Lung (tissue), 12 donors: ENCODE measurements around the gene CASZ1. TPM values are rescaled to one million over a fixed set of nuclear protein-coding genes. Genes with fewer than 3 reads are reported as not detected.

Experiments used
- ATAC-seq: fragments of 200-7000 bp; cut with Tn5 transposase; one replicate; pipeline ENCODE4 v1.9.1; 2020; ENCODE audit warnings: moderate number of reproducible peaks; ENCODE audit not compliant: insufficient read depth, low FRiP score
- DNase-seq, 3 donors: peaks; one replicate each; pipeline ENCODE4 v3.0.0-alpha.2; 2013 to 2017
- H3K27ac ChIP-seq, 2 donors: one replicate each; pipeline ENCODE4 v1.5.1; 2013; ENCODE audit warnings: mild to moderate bottlenecking in 2 of 2, moderate library complexity in 2 of 2, control low read depth in 1 of 2, inconsistent platforms in 1 of 2, low read depth in 1 of 2, low read length in 1 of 2
- H3K27me3 ChIP-seq, 3 donors: one replicate each; pipeline ENCODE4 v1.5.1; 2013; ENCODE audit warnings: low read length in 2 of 3; ENCODE audit not compliant: control insufficient read depth in 3 of 3, insufficient read depth in 3 of 3
- H3K36me3 ChIP-seq, 4 donors: one replicate each; pipeline ENCODE4 v1.5.1; 2013; ENCODE audit warnings: low read length in 4 of 4, mild to moderate bottlenecking in 1 of 4, moderate library complexity in 1 of 4; ENCODE audit not compliant: control insufficient read depth in 4 of 4, insufficient read depth in 4 of 4
- H3K4me1 ChIP-seq, 5 donors: one replicate each; pipeline ENCODE4 v1.5.1; 2013; ENCODE audit warnings: low read length in 5 of 5, mild to moderate bottlenecking in 2 of 5, moderate library complexity in 1 of 5; ENCODE audit not compliant: control insufficient read depth in 5 of 5, insufficient read depth in 5 of 5
- H3K4me3 ChIP-seq: one replicate; pipeline ENCODE4 v1.5.1; 2013; ENCODE audit warnings: mild to moderate bottlenecking, control low read depth, moderate library complexity
- H3K9ac ChIP-seq, 2 donors: one replicate each; pipeline ENCODE4 v1.5.1; 2013; ENCODE audit warnings: low read length in 2 of 2, control low read depth in 1 of 2; ENCODE audit not compliant: insufficient read depth in 1 of 2
- H3K9me3 ChIP-seq, 4 donors: one replicate each; pipeline ENCODE4 v1.5.1; 2013; ENCODE audit warnings: low read length in 3 of 4, mild to moderate bottlenecking in 1 of 4, moderate library complexity in 1 of 4; ENCODE audit not compliant: control insufficient read depth in 4 of 4, insufficient read depth in 3 of 4
- WGBS, 2 donors: extraction: QIAGEN DNeasy Blood & Tissue Kit; methylation state at CpG; one replicate each; pipeline ENCODE4 v1.1.7; 2013; 5-methylcytosine and 5-hydroxymethylcytosine counted together
- polyA plus RNA-seq, 2 donors: library from polyadenylated mRNA; stranded (reverse); fragments of 200-250 nt; gene quantifications; one replicate each; pipeline ENCODE4 v1.2.1, GENCODE V29; 2013
- total RNA-seq, 2 donors: library from RNA; depleted of rRNA in 1 of 2; stranded (reverse); fragments of >200 nt in 1 of 2; gene quantifications; one replicate each; pipeline ENCODE4 v1.2.1, GENCODE V29; 2014 to 2021
- TF ChIP-seq, protein P1 (sequence below): IDR thresholded peaks from 2 replicates; pipeline ENCODE4 v1.5.1; 2012; ENCODE audit warnings: mild to moderate bottlenecking; ENCODE audit errors: control extremely low read depth, extremely low read depth
- donor health status: control.
- donor health status: control.
- donor health status: Bipolar disorder and iron deficiency.
- donor health status: healthy.
- donor health status: DM: yes; HTN: yes; CAD: no.

The CASZ1 gene
- total and polyA plus RNA-seq, 4 donors: 10.3 to 69.9 (median 40.5) TPM

DNA sequence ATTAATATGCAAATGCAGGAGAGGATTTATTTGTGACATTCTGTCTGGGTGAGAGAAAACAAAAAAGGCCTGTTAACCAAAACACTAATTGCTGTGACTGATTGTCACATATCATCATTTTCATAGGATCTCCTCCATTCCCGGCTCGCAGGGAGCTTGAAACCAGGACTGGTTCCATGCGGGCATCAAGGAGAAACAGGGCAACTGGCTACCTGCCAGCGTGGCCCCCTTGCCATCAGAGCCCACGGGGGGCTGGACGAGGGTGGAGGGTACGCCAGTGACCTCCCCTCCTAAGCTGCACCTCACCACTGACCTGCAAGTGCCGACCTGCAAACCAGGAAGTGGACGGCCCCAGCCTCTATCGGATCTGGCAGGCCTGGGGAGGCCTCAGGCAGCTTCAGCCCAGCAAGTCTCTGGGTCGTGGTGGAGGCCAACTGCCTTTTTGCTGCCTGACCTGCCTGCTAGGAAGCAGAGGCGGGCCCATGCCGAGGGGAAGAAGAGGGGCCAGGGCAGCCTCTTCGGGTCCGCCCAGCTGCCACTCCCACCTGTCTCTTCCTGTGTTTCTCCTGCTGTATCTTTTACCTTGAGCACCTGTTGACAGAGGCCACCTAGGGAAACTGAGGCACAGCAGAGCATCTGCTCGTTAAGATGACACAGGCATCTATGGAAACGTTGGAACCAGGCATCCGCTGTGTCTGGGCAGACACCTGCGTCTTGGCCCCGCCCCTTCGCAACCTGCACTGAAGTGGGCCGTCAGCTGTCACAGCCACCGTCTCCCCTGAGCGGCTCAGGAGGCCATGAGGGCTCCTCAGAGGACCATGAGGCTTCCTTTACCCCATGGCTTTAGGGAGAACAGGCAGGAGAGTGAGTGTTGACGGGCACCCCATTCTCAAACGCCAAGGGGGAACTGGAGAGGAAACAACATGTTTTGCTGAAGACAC is 74.8 kb downstream of the CASZ1 start:
- no peaks in the 10 kb centered on the region for H3K9me3 ChIP-seq
- no peaks in the 10 kb centered on the region for H3K27me3 ChIP-seq
- H3K4me3 ChIP-seq: no peak overlapping the region
- H3K4me1 ChIP-seq: peaks cover 0 to 34% (median 29%) of the 10 kb centered on the region in 5 donors
- TF ChIP-seq, protein P1, sequence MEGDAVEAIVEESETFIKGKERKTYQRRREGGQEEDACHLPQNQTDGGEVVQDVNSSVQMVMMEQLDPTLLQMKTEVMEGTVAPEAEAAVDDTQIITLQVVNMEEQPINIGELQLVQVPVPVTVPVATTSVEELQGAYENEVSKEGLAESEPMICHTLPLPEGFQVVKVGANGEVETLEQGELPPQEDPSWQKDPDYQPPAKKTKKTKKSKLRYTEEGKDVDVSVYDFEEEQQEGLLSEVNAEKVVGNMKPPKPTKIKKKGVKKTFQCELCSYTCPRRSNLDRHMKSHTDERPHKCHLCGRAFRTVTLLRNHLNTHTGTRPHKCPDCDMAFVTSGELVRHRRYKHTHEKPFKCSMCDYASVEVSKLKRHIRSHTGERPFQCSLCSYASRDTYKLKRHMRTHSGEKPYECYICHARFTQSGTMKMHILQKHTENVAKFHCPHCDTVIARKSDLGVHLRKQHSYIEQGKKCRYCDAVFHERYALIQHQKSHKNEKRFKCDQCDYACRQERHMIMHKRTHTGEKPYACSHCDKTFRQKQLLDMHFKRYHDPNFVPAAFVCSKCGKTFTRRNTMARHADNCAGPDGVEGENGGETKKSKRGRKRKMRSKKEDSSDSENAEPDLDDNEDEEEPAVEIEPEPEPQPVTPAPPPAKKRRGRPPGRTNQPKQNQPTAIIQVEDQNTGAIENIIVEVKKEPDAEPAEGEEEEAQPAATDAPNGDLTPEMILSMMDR: no peak
- ATAC-seq (no peak), DNase-seq (no peak)
- no peak overlapping the region for H3K9ac ChIP-seq
- no peaks in the 10 kb centered on the region for H3K36me3 ChIP-seq
- peak overlapping the region; percentile 15 to 91 for H3K27ac ChIP-seq
- WGBS, 2 donors: 70 to 77% methylated on average over 26 of the region's 26 CpGs

GRCh38 chr1:10720635-10721034 is 75.8 kb downstream of the CASZ1 start:
- no peaks in the 10 kb centered on the region for H3K9me3 ChIP-seq
- TF ChIP-seq, protein P1: no peak
- H3K27me3 ChIP-seq: no peaks in the 10 kb centered on the region
- no peaks in the 10 kb centered on the region for H3K36me3 ChIP-seq
- DNase-seq: no peak
- H3K27ac ChIP-seq: peak overlapping the region in 1 of 2 donors; percentile 91
- no peak overlapping the region for H3K9ac ChIP-seq
- 77 to 87% methylated on average over 10 to 12 of the region's 12 CpGs for WGBS, 2 donors
- ATAC-seq: no peak
- no peak overlapping the region for H3K4me3 ChIP-seq
- peaks cover 0 to 35% (median 23%) of the 10 kb centered on the region in 5 donors for H3K4me1 ChIP-seq

DNA sequence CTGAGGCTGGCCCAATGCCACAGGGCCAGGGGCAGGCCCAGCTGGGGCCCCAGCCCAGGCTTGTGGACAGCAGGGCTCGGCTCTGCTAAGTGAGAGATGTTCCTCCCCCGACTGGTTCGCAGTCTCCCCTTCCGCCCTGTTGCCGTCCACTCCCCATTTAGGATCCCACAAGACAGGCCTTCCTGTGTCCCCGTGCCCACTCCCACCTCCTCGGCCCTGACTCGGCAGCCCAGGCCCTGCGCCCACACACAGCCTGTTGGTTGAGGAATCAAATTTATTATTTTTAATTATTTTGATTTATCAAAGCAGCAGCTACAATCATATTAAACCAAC is 78.4 kb downstream of the CASZ1 start:
- Histone ChIP-seq H3K4me1 (peaks cover 0 to 29% (median 9%) of the 10 kb centered on the region in 5 donors), H3K9ac (no peak overlapping the region), H3K36me3 (no peaks in the 10 kb centered on the region), H3K27ac (peak overlapping the region in 1 of 2 donors; percentile 47), H3K27me3 (no peaks in the 10 kb centered on the region), H3K9me3 (no peaks in the 10 kb centered on the region), H3K4me3 (no peak overlapping the region)
- WGBS, 2 donors: 83 to 85% methylated on average over 9 of the region's 9 CpGs
- TF ChIP-seq, protein P1: no peak
- ATAC-seq: no peak
- no peak for DNase-seq
